Effector memory CD4-positive, alpha-beta T cell (primary cell): Measurements from ENCODE around the gene RTN4RL2.
A peak's percentile ranks its signal among the peaks of the same experiment; 100 is the strongest.

Experiments
- DNase-seq, 3 donors: peaks; one replicate each; pipeline ENCODE4 v3.0.0-alpha.2; 2020
- H3K27ac ChIP-seq: 2 replicates; pipeline ENCODE4 v1.7.0; 2013; ENCODE audit warnings: mild to moderate bottlenecking, low read length, moderate library complexity; ENCODE audit not compliant: insufficient read depth, poor library complexity, severe bottlenecking
- H3K27me3 ChIP-seq: replicated peaks from 2 replicates; pipeline ENCODE4 v1.7.0; 2013; ENCODE audit warnings: mild to moderate bottlenecking, low read length; ENCODE audit not compliant: insufficient read depth, control insufficient read depth, poor library complexity, severe bottlenecking
- H3K36me3 ChIP-seq: 2 replicates; pipeline ENCODE4 v1.7.0; 2013; ENCODE audit warnings: mild to moderate bottlenecking, low read length, moderate library complexity; ENCODE audit not compliant: control insufficient read depth, insufficient read depth
- H3K4me1 ChIP-seq: 2 replicates; pipeline ENCODE4 v1.7.0; 2013; ENCODE audit warnings: low read length, mild to moderate bottlenecking; ENCODE audit not compliant: control insufficient read depth, insufficient read depth, poor library complexity, severe bottlenecking
- H3K4me3 ChIP-seq: 2 replicates; pipeline ENCODE4 v1.7.0; 2013; ENCODE audit warnings: low read length, low read depth, mild to moderate bottlenecking; ENCODE audit not compliant: insufficient read depth, poor library complexity, severe bottlenecking
- H3K9me3 ChIP-seq: 2 replicates; pipeline ENCODE4 v1.7.0; 2013; ENCODE audit warnings: mild to moderate bottlenecking, low read length, moderate library complexity; ENCODE audit not compliant: control insufficient read depth

Gene RTN4RL2

DNA sequence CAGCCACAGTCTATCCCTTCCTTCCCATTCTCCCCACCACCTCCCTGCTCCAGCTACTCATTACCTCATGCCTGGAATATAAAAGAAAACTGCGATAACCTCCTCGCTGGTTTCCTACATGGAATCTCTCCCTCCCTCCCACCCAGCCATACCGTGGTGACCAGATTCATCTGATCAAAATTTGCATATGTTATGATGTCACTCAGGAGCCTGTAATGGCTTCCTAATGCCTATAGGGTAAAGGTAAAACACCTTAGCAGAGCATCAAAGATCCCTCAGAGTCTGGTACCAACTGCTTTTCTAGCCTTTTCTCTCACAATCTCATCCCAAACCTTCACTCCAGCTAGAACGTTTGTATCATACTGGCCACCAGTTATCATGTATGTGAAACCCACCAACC lies 19.6 kb downstream of the RTN4RL2 start:
- H3K27ac ChIP-seq, result no peak overlapping the region
- no peak for DNase-seq
- H3K4me1 ChIP-seq, result peaks cover 15% of the 10 kb centered on the region
- H3K36me3 ChIP-seq, result no peaks in the 10 kb centered on the region
- H3K9me3 ChIP-seq, result no peaks in the 10 kb centered on the region
- H3K4me3 ChIP-seq, result no peak overlapping the region
- no peaks in the 10 kb centered on the region for H3K27me3 ChIP-seq

DNA sequence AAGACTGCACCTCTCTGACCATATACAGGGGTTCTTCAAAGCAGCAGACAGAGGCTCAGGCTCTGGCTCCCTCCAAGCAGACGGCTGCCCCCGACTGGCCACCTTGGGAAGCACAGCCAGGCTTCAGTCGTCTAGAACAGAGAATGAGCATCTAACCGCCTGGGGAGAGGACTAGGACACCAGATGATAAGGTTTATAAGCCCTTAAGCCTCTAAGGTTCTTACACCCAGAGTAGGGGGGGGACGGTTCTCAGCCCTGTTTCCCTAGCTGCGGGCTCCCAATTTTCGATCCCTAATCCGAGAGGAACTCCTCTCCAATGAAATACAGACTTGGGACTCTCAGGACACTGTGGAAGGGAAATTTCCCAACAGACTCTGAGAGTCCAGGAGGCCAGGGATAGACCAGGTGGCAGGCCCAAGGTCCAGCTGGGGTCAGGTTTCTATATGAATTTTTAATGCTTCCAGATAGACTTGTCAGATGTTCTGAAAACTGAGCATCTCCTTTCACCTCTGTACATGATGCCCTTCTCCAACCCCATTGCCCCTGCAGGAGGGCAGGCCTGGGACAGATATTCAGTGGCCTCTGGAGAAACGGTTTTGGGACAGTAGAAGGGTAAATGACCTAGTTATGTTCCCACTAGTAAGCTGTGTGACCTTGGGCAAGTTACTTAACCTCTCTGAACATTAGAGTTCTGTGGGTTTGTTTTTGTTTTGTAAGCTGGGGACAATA lies 20.2 kb downstream of the RTN4RL2 start:
- Histone ChIP-seq H3K27ac (no peak overlapping the region), H3K36me3 (no peaks in the 10 kb centered on the region), H3K27me3 (no peaks in the 10 kb centered on the region), H3K9me3 (no peaks in the 10 kb centered on the region), H3K4me3 (no peak overlapping the region), H3K4me1 (peaks cover 15% of the 10 kb centered on the region)
- peak in 1 of 3 donors; percentile 32 for DNase-seq

DNA sequence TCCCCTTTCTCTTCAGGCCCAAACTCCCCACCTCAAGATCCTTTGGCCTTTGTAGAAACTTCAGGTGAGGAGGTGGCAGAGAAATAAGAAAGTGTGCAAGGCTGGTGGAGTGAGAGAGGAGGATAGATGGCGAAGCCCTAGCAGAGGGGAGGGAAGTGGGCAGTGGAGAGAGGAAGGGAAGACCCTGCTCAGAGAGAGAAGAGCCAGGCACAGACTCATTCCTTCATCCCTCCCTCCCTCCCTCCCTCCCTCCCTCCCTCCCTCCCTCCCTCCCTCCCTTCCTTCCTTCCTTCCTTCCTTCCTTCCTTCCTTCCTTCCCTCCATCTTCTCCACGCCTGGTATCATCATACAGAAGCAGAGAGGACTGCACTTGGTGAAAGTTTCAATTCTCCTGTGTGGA lies 21.0 kb downstream of the RTN4RL2 start:
- Histone ChIP-seq H3K36me3 (no peaks in the 10 kb centered on the region), H3K4me3 (no peak overlapping the region), H3K4me1 (peaks cover 11% of the 10 kb centered on the region), H3K27me3 (no peaks in the 10 kb centered on the region), H3K9me3 (no peaks in the 10 kb centered on the region), H3K27ac (no peak overlapping the region)
- DNase-seq, result no peak

DNA sequence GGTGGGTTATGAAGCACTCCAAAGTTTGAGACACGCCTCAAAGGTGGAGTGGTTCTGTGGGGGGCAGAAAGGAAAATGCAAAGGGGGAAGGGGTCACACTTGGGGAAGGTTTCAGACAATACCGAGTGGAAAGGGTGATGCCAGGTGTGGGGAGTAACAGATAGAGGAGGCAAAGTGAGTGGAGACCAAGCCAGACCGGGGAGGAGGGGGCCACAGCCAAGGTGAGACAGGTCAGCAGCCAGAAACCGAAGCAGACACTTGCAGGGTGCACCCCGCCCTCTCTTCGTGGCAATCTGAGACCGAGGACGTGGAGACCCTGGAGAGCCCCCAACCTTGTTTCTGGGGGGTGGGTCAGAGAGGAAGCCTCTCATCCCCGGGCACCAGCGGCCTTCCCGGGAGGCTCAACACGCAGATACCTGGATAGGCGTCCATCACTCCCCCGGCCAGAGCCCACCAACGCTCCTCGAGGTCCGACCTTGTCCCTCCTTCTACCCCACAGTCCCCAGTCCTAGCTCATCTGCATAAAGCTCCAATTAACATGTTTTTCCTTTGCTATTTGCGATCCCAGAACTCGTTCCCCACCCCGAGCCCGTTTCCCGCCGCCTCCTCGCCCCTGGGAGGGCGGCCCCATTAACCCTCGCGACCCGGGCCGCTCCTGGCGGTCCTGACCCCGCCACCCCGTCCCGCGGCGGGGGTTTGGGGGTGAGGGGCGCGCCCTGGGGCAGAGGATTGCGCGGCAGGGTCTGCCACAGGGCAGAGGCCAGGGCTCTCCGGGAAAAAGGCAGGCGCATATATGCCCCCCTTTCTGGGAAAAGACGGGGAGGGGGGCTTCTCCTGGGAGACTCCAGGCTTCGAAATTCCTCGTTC lies 21.8 kb downstream of the RTN4RL2 start:
- no peak overlapping the region for H3K4me3 ChIP-seq
- no peak overlapping the region for H3K27ac ChIP-seq
- H3K36me3 ChIP-seq, result peaks cover 3% of the 10 kb centered on the region
- H3K9me3 ChIP-seq, result no peaks in the 10 kb centered on the region
- no peak for DNase-seq
- peaks cover 11% of the 10 kb centered on the region for H3K4me1 ChIP-seq
- H3K27me3 ChIP-seq, result no peaks in the 10 kb centered on the region

DNA sequence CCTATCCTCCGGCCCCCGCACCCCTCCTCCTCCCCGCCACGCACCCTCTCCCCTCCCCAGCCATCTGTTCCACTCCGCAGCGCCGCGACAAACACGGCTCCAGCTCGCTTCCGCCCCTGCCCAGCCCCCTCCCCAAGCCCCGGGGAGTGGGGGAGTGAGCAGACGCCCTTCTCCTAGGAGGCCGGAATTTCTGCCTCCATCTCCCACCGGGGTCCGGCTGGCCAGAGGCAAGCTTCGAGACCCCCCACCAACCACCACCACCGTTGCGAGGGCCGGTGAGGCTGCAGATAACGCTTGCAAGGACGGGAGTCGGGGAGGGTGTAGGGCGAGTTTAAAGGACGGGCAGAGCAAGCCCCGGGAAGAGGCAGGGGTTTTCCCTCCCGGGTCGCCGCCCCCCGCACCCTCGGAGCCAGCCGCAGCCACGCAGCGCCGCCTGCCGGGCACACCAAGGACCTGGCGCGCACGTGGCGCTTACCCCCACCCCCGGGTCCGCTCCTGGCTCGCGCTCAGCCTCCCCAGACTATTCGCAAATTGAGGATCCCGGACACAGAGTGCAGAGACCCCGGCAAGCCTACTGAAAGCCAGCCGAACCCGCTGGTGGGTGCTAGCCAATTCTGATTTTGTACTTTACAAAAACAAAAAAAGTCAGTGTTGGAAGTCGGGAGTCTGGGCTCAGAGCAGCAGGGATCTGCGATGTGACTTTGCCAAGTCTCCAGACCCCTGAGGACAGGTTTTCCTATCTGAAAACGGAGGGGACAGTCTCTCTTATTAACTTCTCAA lies 22.6 kb downstream of the RTN4RL2 start:
- H3K27ac ChIP-seq, result no peak overlapping the region
- peaks cover 6% of the 10 kb centered on the region for H3K36me3 ChIP-seq
- peak overlapping the region; percentile 30 for H3K4me3 ChIP-seq
- no peaks in the 10 kb centered on the region for H3K9me3 ChIP-seq
- no peaks in the 10 kb centered on the region for H3K27me3 ChIP-seq
- DNase-seq, result peak in 1 of 3 donors; percentile 36
- H3K4me1 ChIP-seq, result peaks cover 11% of the 10 kb centered on the region

DNA sequence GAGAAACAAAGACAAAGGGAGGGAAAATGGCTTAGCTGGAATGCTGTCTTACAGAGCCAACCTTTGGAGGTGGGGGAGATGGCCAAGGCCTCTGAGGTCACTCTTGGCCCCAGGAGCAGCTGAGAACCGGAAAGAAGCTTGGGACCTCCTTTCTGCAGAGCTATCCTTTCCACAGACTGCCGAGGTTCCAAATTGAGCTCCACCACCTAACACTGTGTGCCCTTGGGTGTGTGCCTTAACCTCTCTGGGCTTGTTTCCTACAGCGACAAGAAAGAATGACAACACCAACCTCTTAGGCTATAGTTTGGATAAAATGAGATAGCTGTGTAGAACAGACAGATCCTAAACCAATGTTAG lies 23.2 kb downstream of the RTN4RL2 start:
- Histone ChIP-seq H3K36me3 (peaks cover 9% of the 10 kb centered on the region), H3K27me3 (no peaks in the 10 kb centered on the region), H3K27ac (no peak overlapping the region), H3K9me3 (no peaks in the 10 kb centered on the region), H3K4me1 (peaks cover 11% of the 10 kb centered on the region), H3K4me3 (peak overlapping the region; percentile 2)
- no peak for DNase-seq

DNA sequence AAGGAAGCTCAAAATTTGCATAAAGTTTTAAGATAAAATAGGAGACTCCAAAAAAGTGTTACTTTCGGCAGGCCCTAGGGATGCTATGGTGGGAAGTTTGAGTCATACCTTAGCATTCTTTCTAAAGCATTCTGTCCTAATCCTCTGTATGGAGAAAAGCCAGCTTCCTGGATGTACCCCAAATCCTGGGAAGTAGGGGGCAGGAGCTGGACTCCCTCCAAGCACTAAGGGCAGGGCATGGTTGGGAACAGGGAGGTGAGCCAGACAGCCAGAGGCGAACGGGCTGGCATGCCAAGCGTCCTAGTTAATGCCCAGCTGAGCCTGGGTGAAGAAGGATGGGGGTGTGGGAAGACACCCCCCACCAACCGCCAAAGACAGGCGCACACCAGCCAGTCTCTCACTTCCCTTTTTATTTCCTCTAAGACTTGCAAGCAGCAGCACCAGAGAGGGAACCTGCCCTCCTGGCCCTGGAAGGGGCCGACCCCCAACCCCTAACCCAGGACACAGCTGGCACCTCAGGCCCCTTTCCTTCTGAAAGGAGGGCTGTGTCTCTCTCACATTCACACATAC lies 23.9 kb downstream of the RTN4RL2 start:
- peaks cover 12% of the 10 kb centered on the region for H3K36me3 ChIP-seq
- DNase-seq, result no peak
- H3K27me3 ChIP-seq, result no peaks in the 10 kb centered on the region
- no peak overlapping the region for H3K4me3 ChIP-seq
- peaks cover 11% of the 10 kb centered on the region for H3K4me1 ChIP-seq
- H3K27ac ChIP-seq, result no peak overlapping the region
- no peaks in the 10 kb centered on the region for H3K9me3 ChIP-seq

DNA sequence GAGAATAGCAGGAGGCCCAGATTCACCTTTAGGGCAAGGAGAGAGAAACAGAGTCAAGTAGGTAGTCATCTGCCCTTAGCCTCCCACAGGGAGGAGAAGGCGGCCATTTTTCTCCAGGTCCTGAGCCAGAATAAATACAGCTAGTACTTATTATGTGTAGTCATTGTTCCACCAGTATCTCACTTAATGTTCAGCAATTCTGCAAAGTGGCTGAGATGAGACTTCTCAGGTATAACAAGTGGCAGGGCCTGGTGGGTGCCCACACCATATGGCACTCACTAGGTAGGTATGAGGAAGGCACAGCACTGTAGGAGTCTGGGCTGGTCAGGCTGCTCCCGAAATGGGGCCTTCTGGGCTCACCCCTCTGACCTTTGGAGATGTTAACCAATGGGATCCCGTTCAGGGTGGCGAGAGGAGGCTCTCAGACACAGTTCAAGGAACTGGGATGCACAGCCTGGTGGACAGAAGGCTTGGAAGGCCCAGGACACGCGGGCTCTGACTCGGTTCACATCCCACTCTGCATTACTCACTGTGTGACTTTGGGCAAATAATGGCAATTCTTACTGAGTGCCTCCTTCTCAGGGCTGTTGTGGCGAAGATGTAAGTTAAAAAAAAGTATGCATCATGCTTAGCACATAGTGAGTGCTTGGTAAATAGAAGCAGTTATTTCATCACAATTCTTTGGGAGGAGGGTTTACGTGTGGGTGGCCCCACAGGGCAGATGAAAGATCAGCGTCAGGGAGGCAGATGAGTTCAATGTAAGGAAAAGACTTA lies 25.1 kb downstream of the RTN4RL2 start:
- H3K36me3 ChIP-seq, result peaks cover 12% of the 10 kb centered on the region
- H3K4me3 ChIP-seq, result no peak overlapping the region
- no peak for DNase-seq
- no peak overlapping the region for H3K27ac ChIP-seq
- H3K4me1 ChIP-seq, result peaks cover 11% of the 10 kb centered on the region
- no peaks in the 10 kb centered on the region for H3K9me3 ChIP-seq
- H3K27me3 ChIP-seq, result no peaks in the 10 kb centered on the region

DNA sequence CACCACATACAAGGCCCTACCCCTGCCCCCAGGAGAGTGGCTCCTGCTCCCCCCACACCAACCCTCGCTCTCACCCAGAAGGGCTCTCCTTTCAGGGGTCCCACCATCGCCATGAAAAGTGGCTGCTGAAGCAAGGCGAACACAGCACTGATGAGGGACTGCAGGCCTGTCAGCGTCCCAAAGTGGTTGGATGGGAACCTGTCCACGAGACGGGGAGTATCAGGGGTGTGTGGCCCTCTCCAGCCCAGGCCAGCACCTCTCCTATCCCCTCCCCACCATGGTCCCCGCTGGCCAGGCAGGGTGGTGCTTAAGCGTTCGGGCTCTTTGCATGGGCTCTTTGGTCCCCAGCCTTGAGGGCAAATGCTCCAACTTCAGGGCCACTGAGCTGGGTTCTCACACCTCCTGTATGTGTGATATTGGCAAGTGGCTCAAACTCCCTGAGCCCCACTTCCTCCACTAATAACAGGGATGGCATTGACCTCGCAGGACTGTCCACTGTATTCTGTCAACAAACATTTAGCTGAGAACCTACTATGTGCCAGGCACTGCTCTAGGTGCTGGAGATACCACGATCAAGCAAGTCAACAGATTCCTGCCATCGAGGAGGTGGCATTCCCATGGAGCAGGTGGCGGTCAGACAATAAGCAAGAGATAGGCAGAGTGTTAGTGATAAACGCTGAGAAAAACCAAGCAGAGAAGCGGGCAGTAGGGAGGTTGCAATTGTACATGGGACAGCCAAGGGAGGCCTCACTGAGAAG lies 26.9 kb downstream of the RTN4RL2 start:
- Histone ChIP-seq H3K36me3 (peaks cover 12% of the 10 kb centered on the region), H3K27ac (no peak overlapping the region), H3K9me3 (no peaks in the 10 kb centered on the region), H3K4me3 (no peak overlapping the region), H3K27me3 (no peaks in the 10 kb centered on the region), H3K4me1 (peaks cover 11% of the 10 kb centered on the region)
- DNase-seq, result no peak
